GM23338 (cell line): ENCODE data around the gene CD4. TPM values are rescaled to one million over a fixed set of nuclear protein-coding genes. Genes with fewer than 3 reads are reported as not detected.

Experiments used
- ATAC-seq: fragments of 200-7000 bp; cut with Tn5 transposase; 3 replicates; pipeline ENCODE4 v1.9.1; 2020
- DNase-seq: peaks from one replicate; pipeline ENCODE4 v3.0.0-alpha.2; 2015; ENCODE audit warnings: low spot score
- H2AFZ ChIP-seq: fragments of 200-600 bp; sonication (generic); 2 replicates; pipeline ENCODE4 v1.8.0; 2016; ENCODE audit warnings: antibody characterized with exemption, mild to moderate bottlenecking, moderate library complexity
- H3F3A ChIP-seq: fragments of 200-600 bp; sonication (generic); replicated peaks from 2 replicates; pipeline ENCODE4 v1.8.0; 2017; ENCODE audit warnings: antibody characterized with exemption, mixed run types, low read depth
- H3K27ac ChIP-seq: fragments of 200-600 bp; sonication (generic); 2 replicates; pipeline ENCODE4 v1.6.1; 2016; ENCODE audit warnings: low read depth
- H3K27me3 ChIP-seq: fragments of 200-600 bp; sonication (generic); 2 replicates; pipeline ENCODE4 v1.8.0; 2016; ENCODE audit warnings: mild to moderate bottlenecking, mixed run types, moderate library complexity; ENCODE audit not compliant: insufficient read depth
- H3K36me3 ChIP-seq: fragments of 200-600 bp; sonication (generic); 2 replicates; pipeline ENCODE4 v1.8.0; 2016; ENCODE audit warnings: mild to moderate bottlenecking; ENCODE audit not compliant: insufficient read depth
- H3K4me1 ChIP-seq: fragments of 200-600 bp; sonication (generic); 2 replicates; pipeline ENCODE4 v1.8.0; 2016; ENCODE audit warnings: mild to moderate bottlenecking, moderate library complexity; ENCODE audit not compliant: insufficient read depth
- H3K4me2 ChIP-seq: fragments of 200-600 bp; sonication (generic); 2 replicates; pipeline ENCODE4 v1.7.1; 2017; ENCODE audit warnings: mixed run types
- H3K4me3 ChIP-seq: fragments of 200-600 bp; sonication (generic); 2 replicates; pipeline ENCODE4 v1.6.1; 2016; ENCODE audit warnings: mixed run types
- H3K79me2 ChIP-seq: fragments of 200-600 bp; sonication (generic); replicated peaks from 2 replicates; pipeline ENCODE4 v1.8.0; 2017; ENCODE audit warnings: mild to moderate bottlenecking; ENCODE audit not compliant: insufficient read depth
- H3K9me2 ChIP-seq: fragments of 200-600 bp; sonication (generic); 2 replicates; pipeline ENCODE4 v1.8.0; 2017; ENCODE audit not compliant: insufficient read depth
- H4K20me1 ChIP-seq: fragments of 200-600 bp; sonication (generic); replicated peaks from 2 replicates; pipeline ENCODE4 v1.8.0; 2017; ENCODE audit warnings: mild to moderate bottlenecking; ENCODE audit not compliant: insufficient read depth
- H3K27ac Mint-ChIP-seq: 2 replicates; pipeline ENCODE4 v1.8.0; 2020; ENCODE audit warnings: inconsistent platforms, mild to moderate bottlenecking, moderate library complexity, mixed read lengths
- H3K27me3 Mint-ChIP-seq: 3 replicates; pipeline ENCODE4 v1.8.0; 2022; ENCODE audit warnings: low read depth, mild to moderate bottlenecking, moderate library complexity, mixed read lengths, inconsistent platforms; ENCODE audit not compliant: insufficient read depth, poor library complexity
- H3K36me3 Mint-ChIP-seq: 3 replicates; pipeline ENCODE4 v1.8.0; 2021; ENCODE audit warnings: low read depth, mild to moderate bottlenecking, inconsistent platforms, moderate library complexity, mixed read lengths
- H3K4me1 Mint-ChIP-seq: 3 replicates; pipeline ENCODE4 v1.8.0; 2020; ENCODE audit warnings: mild to moderate bottlenecking, inconsistent platforms, mixed read lengths
- H3K4me3 Mint-ChIP-seq: 3 replicates; pipeline ENCODE4 v1.8.0; 2021; ENCODE audit warnings: moderate library complexity, mild to moderate bottlenecking, inconsistent platforms, mixed read lengths
- H3K9me3 Mint-ChIP-seq: 3 replicates; pipeline ENCODE4 v1.8.0; 2020; ENCODE audit warnings: moderate library complexity, mild to moderate bottlenecking, inconsistent platforms, mixed read lengths
- CREB1 ChIP-seq: fragments of 250-450 bp; sonication (Bioruptor Pico); IDR thresholded peaks from 2 replicates; pipeline ENCODE4 v1.5.0; 2020; ENCODE audit warnings: low read depth, mild to moderate bottlenecking, moderate library complexity
- CTCF ChIP-seq, 2 experiments: fragments of 200-600 bp in 1 of 2; sonication (generic) in 1 of 2; conservative IDR thresholded peaks; 2 replicates each; pipeline versions ENCODE4 v1.5.1 to v1.6.1; 2016 to 2017; ENCODE audit warnings: antibody characterized with exemption in 2 of 2, low read depth in 2 of 2, mild to moderate bottlenecking in 2 of 2, moderate library complexity in 1 of 2
- EZH2 ChIP-seq: fragments of 200-600 bp; sonication (generic); IDR thresholded peaks from one replicate; pipeline ENCODE4 v1.8.0; 2017; ENCODE audit warnings: antibody characterized with exemption, mild to moderate bottlenecking, low read depth; ENCODE audit not compliant: unreplicated experiment
- EZH2phosphoT487 ChIP-seq: fragments of 200-600 bp; sonication (generic); IDR thresholded peaks from one replicate; pipeline ENCODE4 v1.8.1; 2018; ENCODE audit warnings: antibody characterized with exemption; ENCODE audit not compliant: unreplicated experiment
- JUNB ChIP-seq: IDR thresholded peaks from one replicate; pipeline ENCODE4 v1.6.1; 2016; ENCODE audit warnings: antibody characterized with exemption; ENCODE audit not compliant: unreplicated experiment
- NANOG ChIP-seq: IDR thresholded peaks from 2 replicates; pipeline ENCODE4 v1.6.1; 2016; ENCODE audit warnings: antibody characterized with exemption, borderline replicate concordance
- POLR2AphosphoS5 ChIP-seq: IDR thresholded peaks from 2 replicates; pipeline ENCODE4 v1.6.1; 2016; ENCODE audit warnings: antibody characterized with exemption, low read depth
- STAT1 ChIP-seq: IDR thresholded peaks from one replicate; pipeline ENCODE4 v1.6.1; 2016; ENCODE audit warnings: antibody characterized with exemption; ENCODE audit not compliant: unreplicated experiment
- ZNF114 ChIP-seq: fragments of 250-450 bp; sonication (Bioruptor Pico); IDR thresholded peaks from 2 replicates; pipeline ENCODE4 v1.5.0; 2020; ENCODE audit warnings: mild to moderate bottlenecking, moderate library complexity
- ZNF331 ChIP-seq: fragments of 250-450 bp; sonication (Bioruptor Pico); IDR thresholded peaks from 2 replicates; pipeline ENCODE4 v1.5.0; 2020; ENCODE audit warnings: low read depth, mild to moderate bottlenecking, moderate library complexity
- ZNF462 ChIP-seq: fragments of 250-450 bp; sonication (Bioruptor Pico); IDR thresholded peaks from 2 replicates; pipeline ENCODE4 v1.5.0; 2020; ENCODE audit warnings: mild to moderate bottlenecking, moderate library complexity
- polyA plus RNA-seq: library from polyadenylated mRNA; unstranded; fragments of >200 nt; fragmentation: Nextera tagmentation; extraction: Ambion mirVana; gene quantifications from 2 replicates; pipeline ENCODE4 v1.2.1, GENCODE V29; 2016
- total RNA-seq: library from RNA; depleted of rRNA; stranded (reverse); fragments of >200 nt; shearing (Covaris generic); gene quantifications from 2 replicates; pipeline ENCODE4 v1.2.3, GENCODE V29; 2014

CD4 gene
- total and polyA plus RNA-seq, 2 experiments from 2014 or later: 1.5 to 2.0 TPM

- TF ChIP-seq CTCF (conservative IDR thresholded peaks at IDR 0.05; ENCODE audit: low read depth in 2 of 2): no peak
- no peak for TF ChIP-seq POLR2AphosphoS5
- TF ChIP-seq EZH2: no peak
- no peak for TF ChIP-seq EZH2phosphoT487
- no peak for TF ChIP-seq CREB1 (CRISPR knock-in tag)
- no peak for TF ChIP-seq JUNB
- Mint-ChIP-seq H3K9me3 (no peaks in the 10 kb centered on the region; the same call in 2 of the 3 replicates), H3K4me1 (peaks cover 1% of the 10 kb centered on the region; the same call in 2 of the 3 replicates), H3K27ac (no peak overlapping the region), H3K27me3 (peaks cover 5% of the 10 kb centered on the region), H3K36me3 (peaks cover 87% of the 10 kb centered on the region), H3K4me3 (no peak overlapping the region)
- no peaks in the 10 kb centered on the region for H3K4me1 ChIP-seq
- H3K9me2 ChIP-seq: no peaks in the 10 kb centered on the region
- H3F3A ChIP-seq: no peaks in the 10 kb centered on the region; the same call in 1 of the 2 replicates
- no peak overlapping the region for H3K4me3 ChIP-seq
- ATAC-seq (no peak), DNase-seq (no peak)
- H3K4me2 ChIP-seq: no peak overlapping the region
- no peak overlapping the region for H2AFZ ChIP-seq
- H3K27ac ChIP-seq: no peak overlapping the region
- peaks cover 27% of the 10 kb centered on the region for H3K36me3 ChIP-seq
- H4K20me1 ChIP-seq: no peaks in the 10 kb centered on the region; the same call in 1 of the 2 replicates
- peaks cover 5% of the 10 kb centered on the region for H3K79me2 ChIP-seq
- H3K27me3 ChIP-seq: no peaks in the 10 kb centered on the region
These were observed 70.8 kb downstream of the CD4 start for GRCh38 chr12:6860116-6860515.

- H2AFZ ChIP-seq: no peak overlapping the region
- H3K27me3 ChIP-seq: no peaks in the 10 kb centered on the region
- H3K36me3 ChIP-seq: peaks cover 22% of the 10 kb centered on the region
- Mint-ChIP-seq H3K27me3 (peaks cover 12% of the 10 kb centered on the region), H3K4me3 (no peak overlapping the region; the same call in 2 of the 3 replicates), H3K4me1 (peaks cover 8% of the 10 kb centered on the region), H3K36me3 (peaks cover 90% of the 10 kb centered on the region), H3K9me3 (no peaks in the 10 kb centered on the region; the same call in 2 of the 3 replicates), H3K27ac (no peak overlapping the region)
- ATAC-seq: no peak
- H3K4me3 ChIP-seq: no peak overlapping the region
- H3K79me2 ChIP-seq: no peaks in the 10 kb centered on the region
- H3K4me2 ChIP-seq: no peak overlapping the region
- H3K4me1 ChIP-seq: peaks cover 7% of the 10 kb centered on the region; the same call in 1 of the 2 replicates
- peaks cover 6% of the 10 kb centered on the region for H3F3A ChIP-seq
- H3K27ac ChIP-seq: no peak overlapping the region
- no peaks in the 10 kb centered on the region for H4K20me1 ChIP-seq
- no peaks in the 10 kb centered on the region for H3K9me2 ChIP-seq
- no peak for DNase-seq
- TF ChIP-seq EZH2phosphoT487 (no peak), POLR2AphosphoS5 (no peak), ZNF331 (no peak), NANOG (no peak), ZNF462 (CRISPR knock-in tag) (no peak), JUNB (no peak), CREB1 (CRISPR knock-in tag) (no peak), CTCF (conservative IDR thresholded peaks at IDR 0.05; ENCODE audit: low read depth in 2 of 2) (no peak), EZH2 (no peak), ZNF114 (CRISPR knock-in tag) (no peak), STAT1 (no peak)
These were observed 71.6 kb downstream of the CD4 start for GRCh38 chr12:6860942-6861341.
